ENCODE measurements around the gene SMYD3.

DNA sequence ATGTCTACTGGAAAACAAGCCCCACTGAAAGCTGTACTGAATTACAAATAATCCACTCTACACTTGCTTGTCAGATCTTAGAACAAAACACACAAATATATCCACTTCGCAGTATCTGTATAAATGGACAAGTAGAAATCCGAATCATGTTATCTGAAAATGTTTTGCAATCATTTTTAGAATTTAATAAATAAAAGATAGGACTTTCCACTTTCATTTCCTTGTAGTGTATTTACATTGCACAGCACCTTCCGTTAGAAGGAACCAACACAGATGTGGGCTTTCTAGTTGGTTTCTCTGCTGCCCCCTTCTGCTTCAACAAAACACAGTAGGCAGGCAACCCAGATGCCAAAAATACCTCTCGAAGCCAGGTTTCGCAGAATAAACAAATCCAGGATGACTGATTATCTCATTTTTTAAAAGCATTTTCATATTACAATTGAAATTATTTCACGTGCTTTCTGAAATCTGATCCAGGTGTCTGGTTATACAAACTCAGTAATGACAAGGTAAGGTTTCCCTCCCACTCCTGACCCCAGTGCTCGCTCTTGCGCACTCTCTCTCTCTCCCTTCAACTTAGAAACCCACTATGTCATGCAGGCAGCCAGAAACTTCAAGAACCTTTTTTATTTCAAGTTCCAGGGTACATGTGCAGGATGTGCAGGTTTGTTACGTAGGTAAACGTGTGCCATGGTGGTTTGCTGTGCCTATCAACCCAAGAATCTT is 389.9 kb downstream of the SMYD3 start:
- TF ChIP-seq, protein P1, sequence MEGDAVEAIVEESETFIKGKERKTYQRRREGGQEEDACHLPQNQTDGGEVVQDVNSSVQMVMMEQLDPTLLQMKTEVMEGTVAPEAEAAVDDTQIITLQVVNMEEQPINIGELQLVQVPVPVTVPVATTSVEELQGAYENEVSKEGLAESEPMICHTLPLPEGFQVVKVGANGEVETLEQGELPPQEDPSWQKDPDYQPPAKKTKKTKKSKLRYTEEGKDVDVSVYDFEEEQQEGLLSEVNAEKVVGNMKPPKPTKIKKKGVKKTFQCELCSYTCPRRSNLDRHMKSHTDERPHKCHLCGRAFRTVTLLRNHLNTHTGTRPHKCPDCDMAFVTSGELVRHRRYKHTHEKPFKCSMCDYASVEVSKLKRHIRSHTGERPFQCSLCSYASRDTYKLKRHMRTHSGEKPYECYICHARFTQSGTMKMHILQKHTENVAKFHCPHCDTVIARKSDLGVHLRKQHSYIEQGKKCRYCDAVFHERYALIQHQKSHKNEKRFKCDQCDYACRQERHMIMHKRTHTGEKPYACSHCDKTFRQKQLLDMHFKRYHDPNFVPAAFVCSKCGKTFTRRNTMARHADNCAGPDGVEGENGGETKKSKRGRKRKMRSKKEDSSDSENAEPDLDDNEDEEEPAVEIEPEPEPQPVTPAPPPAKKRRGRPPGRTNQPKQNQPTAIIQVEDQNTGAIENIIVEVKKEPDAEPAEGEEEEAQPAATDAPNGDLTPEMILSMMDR (IDR thresholded peaks at IDR 0.05; ENCODE audit: extremely low read depth in 1 of 2, insufficient read depth in 1 of 2, low read depth in 1 of 2, low read length in 2 of 2), result peak; percentile 17 to 46
- TF ChIP-seq POLR2A (IDR thresholded peaks at IDR 0.05; ENCODE audit: low read depth, low read length) (no peak), FOS (IDR thresholded peaks at IDR 0.05; ENCODE audit: borderline replicate concordance, insufficient read depth, low read length) (no peak), EZH2 (IDR thresholded peaks at IDR 0.05; ENCODE audit: borderline replicate concordance, low read depth, low read length, severe bottlenecking) (no peak), GATA2 (IDR thresholded peaks at IDR 0.05; ENCODE audit: insufficient read depth, insufficient read length, low read depth, low read length) (no peak), MAX (IDR thresholded peaks at IDR 0.05; ENCODE audit: insufficient read depth, insufficient read length) (no peak), POLR2AphosphoS5 (IDR thresholded peaks at IDR 0.05; ENCODE audit: insufficient read depth, low read depth, low read length) (no peak), JUN (IDR thresholded peaks at IDR 0.05; ENCODE audit: borderline replicate concordance, insufficient read depth, insufficient read length, low read depth) (no peak)
